ENCODE measurements around the gene CRISP1.

Gene CRISP1

DNA sequence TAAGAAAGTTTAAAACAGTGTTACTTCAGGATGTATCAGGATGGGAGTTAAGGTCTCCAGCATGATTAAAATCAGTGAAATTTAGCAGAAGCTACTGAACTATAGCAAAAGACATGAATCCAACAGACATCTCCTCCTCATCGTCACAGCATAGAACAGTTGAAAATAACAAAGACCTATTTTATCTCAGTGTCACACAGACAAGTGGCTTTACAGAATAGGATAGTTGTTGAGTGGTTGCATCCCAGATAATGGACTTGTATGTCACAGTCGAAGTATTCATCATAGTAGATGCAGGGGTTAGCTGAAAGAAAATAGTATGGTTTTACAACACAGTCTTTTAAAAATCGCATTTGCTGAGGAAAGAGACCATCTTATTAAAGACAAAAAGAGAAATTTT, 31.2 kb downstream of the CRISP1 start:
- no peak for DNase-seq
- TF ChIP-seq, protein P1, sequence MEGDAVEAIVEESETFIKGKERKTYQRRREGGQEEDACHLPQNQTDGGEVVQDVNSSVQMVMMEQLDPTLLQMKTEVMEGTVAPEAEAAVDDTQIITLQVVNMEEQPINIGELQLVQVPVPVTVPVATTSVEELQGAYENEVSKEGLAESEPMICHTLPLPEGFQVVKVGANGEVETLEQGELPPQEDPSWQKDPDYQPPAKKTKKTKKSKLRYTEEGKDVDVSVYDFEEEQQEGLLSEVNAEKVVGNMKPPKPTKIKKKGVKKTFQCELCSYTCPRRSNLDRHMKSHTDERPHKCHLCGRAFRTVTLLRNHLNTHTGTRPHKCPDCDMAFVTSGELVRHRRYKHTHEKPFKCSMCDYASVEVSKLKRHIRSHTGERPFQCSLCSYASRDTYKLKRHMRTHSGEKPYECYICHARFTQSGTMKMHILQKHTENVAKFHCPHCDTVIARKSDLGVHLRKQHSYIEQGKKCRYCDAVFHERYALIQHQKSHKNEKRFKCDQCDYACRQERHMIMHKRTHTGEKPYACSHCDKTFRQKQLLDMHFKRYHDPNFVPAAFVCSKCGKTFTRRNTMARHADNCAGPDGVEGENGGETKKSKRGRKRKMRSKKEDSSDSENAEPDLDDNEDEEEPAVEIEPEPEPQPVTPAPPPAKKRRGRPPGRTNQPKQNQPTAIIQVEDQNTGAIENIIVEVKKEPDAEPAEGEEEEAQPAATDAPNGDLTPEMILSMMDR (IDR thresholded peaks at IDR 0.05; ENCODE audit: low read depth, low read length, missing control alignments): no peak
- H3K27me3 ChIP-seq (replicated peaks): no peaks in the 10 kb centered on the region
- H3K36me3 ChIP-seq (replicated peaks): no peaks in the 10 kb centered on the region
- H3K27ac ChIP-seq: no peak overlapping the region
- in situ Hi-C loops (cut with HindIII; ENCODE audit: low pct_ligation_motif_present, low sequenced_read_pairs): no loop called here
- H3K4me3 ChIP-seq (ENCODE audit: low read depth, low read length): no peak overlapping the region

DNA sequence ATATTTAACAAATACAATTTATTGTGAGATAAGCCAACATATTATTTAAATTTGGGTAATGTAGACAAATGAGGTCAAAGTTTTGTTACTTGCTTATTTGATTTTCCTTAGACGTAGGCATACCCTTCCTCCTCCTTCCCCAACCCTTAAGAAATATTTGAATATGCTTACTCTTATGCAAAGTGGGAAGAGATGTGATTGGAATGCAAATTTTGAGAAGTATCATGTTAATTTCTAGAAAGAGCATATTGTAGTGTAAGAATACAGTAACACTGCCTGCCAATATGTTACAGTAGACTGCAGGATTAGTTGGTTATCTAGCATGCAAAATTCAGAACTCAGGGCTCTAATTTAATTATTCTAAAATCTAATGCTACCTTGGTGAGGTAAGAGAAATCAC, 32.9 kb downstream of the CRISP1 start:
- Histone ChIP-seq H3K27me3 (replicated peaks) (no peaks in the 10 kb centered on the region), H3K27ac (no peak overlapping the region), H3K4me3 (ENCODE audit: low read depth, low read length) (no peak overlapping the region), H3K36me3 (replicated peaks) (no peaks in the 10 kb centered on the region)
- in situ Hi-C loops (cut with HindIII; ENCODE audit: low pct_ligation_motif_present, low sequenced_read_pairs): no loop called here
- DNase-seq: no peak
- TF ChIP-seq, protein P1 (IDR thresholded peaks at IDR 0.05; ENCODE audit: low read depth, low read length, missing control alignments): no peak

DNA sequence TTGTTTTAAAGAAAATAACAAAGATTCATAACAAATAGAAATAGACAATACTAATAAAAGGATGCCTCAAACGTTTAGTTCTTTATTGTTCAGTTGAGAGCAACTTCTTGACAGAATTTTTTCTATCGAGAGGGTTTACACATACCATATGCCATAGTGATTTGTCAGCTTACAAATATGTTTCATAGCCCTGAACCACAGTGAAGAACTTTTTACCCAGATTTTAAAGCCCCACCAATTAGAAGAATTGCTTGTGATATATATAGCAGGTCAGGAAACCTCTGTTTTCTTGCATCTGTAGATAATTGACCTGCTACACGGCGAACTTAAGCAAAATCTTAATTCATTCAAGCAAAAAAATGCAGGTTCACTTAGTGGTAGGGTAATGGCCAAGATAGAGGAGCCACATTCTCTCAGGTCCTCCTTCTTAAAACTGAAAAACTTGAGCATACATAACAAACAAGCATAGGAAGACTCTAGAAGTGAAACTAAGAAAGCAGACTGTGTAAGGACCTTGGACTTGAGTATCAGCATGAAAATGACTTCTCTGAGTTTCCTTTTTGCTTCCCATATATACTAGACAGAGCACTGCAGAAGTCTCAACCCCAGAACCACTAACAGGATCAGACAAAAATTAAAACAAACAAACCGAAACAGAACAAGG, 39.5 kb downstream of the CRISP1 start:
- H3K27ac ChIP-seq: no peak overlapping the region
- TF ChIP-seq, protein P1 (IDR thresholded peaks at IDR 0.05; ENCODE audit: low read depth, low read length, missing control alignments): no peak
- no peak for DNase-seq
- H3K36me3 ChIP-seq (replicated peaks): no peaks in the 10 kb centered on the region
- in situ Hi-C loops (cut with HindIII; ENCODE audit: low pct_ligation_motif_present, low sequenced_read_pairs): no loop called here
- no peak overlapping the region for H3K4me3 ChIP-seq (ENCODE audit: low read depth, low read length)
- H3K27me3 ChIP-seq (replicated peaks): no peaks in the 10 kb centered on the region

DNA sequence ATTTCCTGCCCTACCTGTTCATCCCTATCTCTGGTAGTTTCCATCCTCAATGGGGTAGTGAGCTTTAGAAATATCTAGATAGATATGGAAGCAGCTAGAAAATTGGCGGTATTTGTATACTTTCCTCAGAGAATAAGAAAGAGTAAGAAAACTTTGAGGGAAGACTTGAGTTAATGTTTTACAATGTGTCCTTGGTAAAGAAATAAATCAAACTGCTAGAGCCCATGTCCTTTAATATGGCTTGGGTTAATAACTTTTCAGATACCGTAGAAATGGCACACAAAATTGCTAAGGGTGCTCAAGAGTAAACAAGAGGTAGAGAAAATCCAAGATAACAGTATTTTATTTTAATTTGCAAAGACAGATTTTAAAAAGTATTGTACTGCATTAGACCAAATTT, 51.2 kb downstream of the CRISP1 start:
- Histone ChIP-seq H3K27ac (no peak overlapping the region), H3K36me3 (replicated peaks) (no peaks in the 10 kb centered on the region), H3K4me3 (ENCODE audit: low read depth, low read length) (no peak overlapping the region), H3K27me3 (replicated peaks) (no peaks in the 10 kb centered on the region)
- in situ Hi-C loops (cut with HindIII; ENCODE audit: low pct_ligation_motif_present, low sequenced_read_pairs): no loop called here
- TF ChIP-seq, protein P1 (IDR thresholded peaks at IDR 0.05; ENCODE audit: low read depth, low read length, missing control alignments): no peak
- no peak for DNase-seq

DNA sequence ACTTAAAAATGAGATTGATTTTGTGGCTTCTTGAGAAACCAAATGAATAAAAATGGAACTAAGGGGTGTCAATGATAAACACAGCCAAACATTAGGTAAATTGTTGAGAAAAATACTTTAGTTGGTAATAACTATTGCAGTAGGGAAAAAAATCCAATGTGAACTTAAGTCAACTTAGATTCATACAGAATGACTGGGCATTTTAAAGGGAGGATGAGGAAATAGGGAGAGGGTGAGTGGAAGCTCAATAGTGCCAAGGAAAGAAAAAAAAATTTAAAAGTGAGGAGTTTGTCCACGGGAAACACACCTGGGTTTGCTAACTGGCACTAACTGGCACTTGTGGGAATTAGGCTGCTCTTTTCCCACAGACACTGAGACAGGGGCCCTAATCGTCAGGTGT, 53.1 kb downstream of the CRISP1 start:
- in situ Hi-C loops (cut with HindIII; ENCODE audit: low pct_ligation_motif_present, low sequenced_read_pairs): no loop called here
- Histone ChIP-seq H3K27me3 (replicated peaks) (no peaks in the 10 kb centered on the region), H3K36me3 (replicated peaks) (no peaks in the 10 kb centered on the region), H3K4me3 (ENCODE audit: low read depth, low read length) (no peak overlapping the region), H3K27ac (no peak overlapping the region)
- no peak for DNase-seq
- TF ChIP-seq, protein P1 (IDR thresholded peaks at IDR 0.05; ENCODE audit: low read depth, low read length, missing control alignments): no peak

DNA sequence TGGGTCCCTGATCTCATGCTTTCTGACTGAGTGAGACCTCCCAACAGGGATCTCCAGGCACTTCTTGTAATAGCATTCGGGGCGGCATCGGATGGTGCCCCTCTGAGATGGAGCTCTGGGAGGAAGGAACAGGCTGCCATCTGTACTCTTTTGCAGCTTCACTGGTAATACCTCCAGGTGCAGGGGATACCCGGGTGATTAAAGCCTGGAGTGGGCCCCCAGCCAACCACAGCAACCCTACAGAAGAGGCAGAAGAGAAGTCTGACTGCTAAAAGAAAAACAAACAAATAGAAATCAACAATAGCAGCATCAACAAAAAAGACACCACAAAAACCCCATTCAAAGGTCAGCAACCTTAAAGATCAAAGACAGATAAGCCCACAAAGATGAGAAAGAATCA, 60.2 kb downstream of the CRISP1 start:
- Histone ChIP-seq H3K4me3 (ENCODE audit: low read depth, low read length) (no peak overlapping the region), H3K27me3 (replicated peaks) (no peaks in the 10 kb centered on the region), H3K36me3 (replicated peaks) (no peaks in the 10 kb centered on the region), H3K27ac (no peak overlapping the region)
- in situ Hi-C loops (cut with HindIII; ENCODE audit: low pct_ligation_motif_present, low sequenced_read_pairs): no loop called here
- TF ChIP-seq, protein P1 (IDR thresholded peaks at IDR 0.05; ENCODE audit: low read depth, low read length, missing control alignments): no peak
- no peak for DNase-seq
